H1 (cell line): Measurements from ENCODE around the gene TOP1. TPM values are rescaled to one million over a fixed set of nuclear protein-coding genes. Genes with fewer than 3 reads are reported as not detected.

Experiments
- CHD7 ChIP-seq: fragments of 300-600 bp; sonication (generic); IDR thresholded peaks from 2 replicates; pipeline ENCODE4 v1.7.1; 2012; ENCODE audit warnings: low read length, moderate library complexity, mild to moderate bottlenecking, inconsistent platforms; ENCODE audit not compliant: insufficient replicate concordance
- POLR2AphosphoS5 ChIP-seq: IDR thresholded peaks from 2 replicates; pipeline ENCODE4 v1.6.1; 2011; ENCODE audit warnings: low read depth, low read length
- RFX5 ChIP-seq: IDR thresholded peaks from 2 replicates; pipeline ENCODE4 v1.6.1; 2011; ENCODE audit warnings: low read depth, low read length, improper control_type of control experiment, borderline replicate concordance
- SIRT6 ChIP-seq: IDR thresholded peaks from one replicate; pipeline ENCODE4 v1.7.1; 2012; ENCODE audit warnings: low read length, inconsistent platforms
- TCF12 ChIP-seq: IDR thresholded peaks from 2 replicates; pipeline ENCODE4 v1.6.1; 2011; ENCODE audit warnings: low read depth, mild to moderate bottlenecking, low read length
- USF2 ChIP-seq: IDR thresholded peaks from 2 replicates; pipeline ENCODE4 v1.6.1; 2011; ENCODE audit warnings: low read length, improper control_type of control experiment
- polyA plus RNA-seq, 7 experiments: library from polyadenylated mRNA; depleted of rRNA in 3 of 7; stranded (reverse) in 5 of 7; unstranded in 2 of 7; fragments of >200 nt in 5 of 7; fragments of 200-250 nt in 2 of 7; gene quantifications; 1 replicate in 5 of 7; 2 replicates in 1 of 7; 4 replicates in 1 of 7; pipeline versions ENCODE4 v1.2.1 to v1.2.3, GENCODE V29; 2011 to 2013; ENCODE audit warnings: missing spikeins in 2 of 7, mixed read lengths in 2 of 7
- total RNA-seq: library from RNA; stranded (reverse); fragmentation: NEBNext Ultra II Directional; extraction: Animal tissue kit (Norgen Biotek cat#: 25700); gene quantifications from 2 replicates; pipeline ENCODE4 v1.2.1, GENCODE V29; 2021

Gene TOP1
- total and polyA plus RNA-seq, 2 of the 8 experiments (the other 6 are each of a cell fraction or from before 2014, with no cell fraction given), result 7.4 to 108 TPM

GRCh38 chr20:41063442-41063841 is 34.8 kb downstream of the TOP1 start (continued):
- TF ChIP-seq CHD7, result no peak
- TF ChIP-seq USF2, result no peak
- no peak for TF ChIP-seq RFX5
- no peak for TF ChIP-seq SIRT6
- no peak for TF ChIP-seq POLR2AphosphoS5
- no peak for TF ChIP-seq TCF12
